HepG2 (cell line): Measurements from ENCODE around the gene SYPL2. TPM values are rescaled to one million over a fixed set of nuclear protein-coding genes. Genes with fewer than 3 reads are reported as not detected.

ENCODE experiments used
- ATAC-seq: fragments of 200-7000 bp; cut with Tn5 transposase; 3 replicates; pipeline ENCODE4 v1.9.1; 2020; ENCODE audit warnings: mild to moderate bottlenecking, moderate library complexity
- BruUV-seq: library from RNA; stranded (reverse); fragments of 400-500 nt; replicated peaks from 2 replicates; lab custom pipeline; 2021; lab: Mats Ljungman, UMichigan
- CTCF ChIA-PET: fragments of 300-600 bp; formaldehyde crosslinking; extraction: SDS; loops from one replicate; lab custom pipeline; 2021; ENCODE audit warnings: low total read pairs, inconsistent platforms, low intra/inter-chr PET ratio; lab: Yijun Ruan, JAX
- POLR2A ChIA-PET: fragments of 350-600 bp; sonication (Branson Sonifier 250); formaldehyde crosslinking; loops from one replicate; lab custom pipeline; 2020; ENCODE audit warnings: antibody characterized with exemption, inconsistent platforms; lab: Yijun Ruan, JAX
- DNase-seq: peaks from one replicate; pipeline ENCODE4 v3.0.0-alpha.2; 2015; ENCODE audit warnings: low spot score
- FAIRE-seq: peaks from 3 replicates; lab custom pipeline; 2011; peaks lifted over from hg19 to GRCh38; lab: Jason Lieb, UNC
- H2AFZ ChIP-seq: one replicate; pipeline ENCODE4 v1.6.1; 2011; ENCODE audit warnings: low read length, inconsistent platforms
- H3K27ac ChIP-seq: fragments of 300-600 bp; 3 replicates; pipeline ENCODE4 v1.8.0; 2011; ENCODE audit warnings: mixed run types, mild to moderate bottlenecking, mixed read lengths, low read length, inconsistent platforms; ENCODE audit not compliant: insufficient read depth; ENCODE audit errors: extremely low read length
- H3K27me3 ChIP-seq, 2 experiments: fragments of 200-600 bp in 1 of 2; 2 replicates in 1 of 2; 3 replicates in 1 of 2; pipeline versions ENCODE4 v1.6.0 to v1.8.0; 2011; ENCODE audit warnings: low read length in 2 of 2, mild to moderate bottlenecking in 2 of 2, moderate library complexity in 2 of 2, inconsistent platforms in 1 of 2; ENCODE audit not compliant: insufficient read depth in 2 of 2, control insufficient read depth in 1 of 2
- H3K36me3 ChIP-seq, 2 experiments: fragments of 200-600 bp in 1 of 2; replicated peaks in 1 of 2; 2 replicates in 1 of 2; 3 replicates in 1 of 2; pipeline versions ENCODE4 v1.5.1 to v1.8.0; 2011; ENCODE audit warnings: low read length in 2 of 2, inconsistent platforms in 1 of 2; ENCODE audit not compliant: insufficient read depth in 2 of 2, control insufficient read depth in 1 of 2
- H3K4me1 ChIP-seq: 2 replicates; pipeline ENCODE4 v1.5.1; 2012; ENCODE audit warnings: low read length, inconsistent platforms; ENCODE audit not compliant: insufficient read depth
- H3K4me2 ChIP-seq: 2 replicates; pipeline ENCODE4 v1.6.0; 2011; ENCODE audit warnings: low read depth, low read length, inconsistent platforms
- H3K4me3 ChIP-seq, 3 experiments: fragments of 200-600 bp in 1 of 3; sonication (generic), shearing (Covaris generic) in 1 of 3; replicated peaks in 1 of 3; 2 replicates each; pipeline ENCODE4 v1.5.1; 2011 to 2016; ENCODE audit warnings: low read length in 3 of 3, inconsistent platforms in 2 of 3, low read depth in 2 of 3, mild to moderate bottlenecking in 2 of 3, control low read depth in 1 of 3, mixed read lengths in 1 of 3; ENCODE audit not compliant: insufficient read depth in 1 of 3
- H3K79me2 ChIP-seq: one replicate; pipeline ENCODE4 v1.6.1; 2011; ENCODE audit warnings: low read length, inconsistent platforms; ENCODE audit not compliant: insufficient read depth
- H3K9ac ChIP-seq: 2 replicates; pipeline ENCODE4 v1.6.0; 2011; ENCODE audit warnings: mild to moderate bottlenecking, low read depth, low read length, inconsistent platforms; ENCODE audit not compliant: insufficient read depth
- H3K9me3 ChIP-seq: 2 replicates; pipeline ENCODE4 v1.5.1; 2012; ENCODE audit warnings: mild to moderate bottlenecking, low read length
- H4K20me1 ChIP-seq: 2 replicates; pipeline ENCODE4 v1.6.0; 2011; ENCODE audit warnings: inconsistent platforms, mild to moderate bottlenecking, low read length, moderate library complexity; ENCODE audit not compliant: insufficient read depth
- AFF4 ChIP-seq: sonication (generic); formaldehyde crosslinking; IDR thresholded peaks from 2 replicates; pipeline ENCODE4 v1.4.0; 2020; ENCODE audit warnings: missing genetic modification reagents
- AHR ChIP-seq: IDR thresholded peaks from 2 replicates; pipeline ENCODE4 v1.6.1; 2018; ENCODE audit warnings: missing genetic modification reagents, missing compliant biosample characterization
- ATF6 ChIP-seq: sonication (generic); formaldehyde crosslinking; conservative IDR thresholded peaks from 2 replicates; pipeline ENCODE4 v1.4.0; 2020; ENCODE audit warnings: missing genetic modification reagents
- DRAP1 ChIP-seq: IDR thresholded peaks from 2 replicates; pipeline ENCODE4 v1.6.1; 2016; ENCODE audit warnings: missing genetic modification reagents, missing compliant biosample characterization
- HNRNPUL1 ChIP-seq: fragments of 200-400 bp; formaldehyde crosslinking; IDR thresholded peaks from 2 replicates; pipeline ENCODE4 v1.6.1; 2017; ENCODE audit warnings: low read depth, mild to moderate bottlenecking, low read length, moderate library complexity
- IRF9 ChIP-seq: sonication (generic); formaldehyde crosslinking; IDR thresholded peaks from 2 replicates; pipeline ENCODE4 v1.8.0; 2022; ENCODE audit warnings: missing genetic modification reagents, mild to moderate bottlenecking, borderline replicate concordance
- SNRNP70 ChIP-seq: fragments of 200-400 bp; formaldehyde crosslinking; IDR thresholded peaks from 2 replicates; pipeline ENCODE4 v1.6.1; 2017; ENCODE audit warnings: mild to moderate bottlenecking, low read depth, low read length, moderate library complexity
- ZBED4 ChIP-seq: sonication (generic); formaldehyde crosslinking; IDR thresholded peaks from 2 replicates; pipeline ENCODE4 v1.4.0; 2020; ENCODE audit warnings: missing genetic modification reagents, borderline replicate concordance
- ZNF331 ChIP-seq: sonication (generic); formaldehyde crosslinking; IDR thresholded peaks from 2 replicates; pipeline ENCODE4 v1.4.0; 2020; ENCODE audit warnings: missing genetic modification reagents
- ZNF710 ChIP-seq: sonication (generic); formaldehyde crosslinking; IDR thresholded peaks from 2 replicates; pipeline ENCODE4 v1.5.0; 2020; ENCODE audit warnings: mild to moderate bottlenecking, missing genetic modification reagents, borderline replicate concordance
- WGBS: methylation state at CpG from one replicate; pipeline ENCODE4 v1.1.6; 2017; ENCODE audit warnings: low lambda C conversion rate; 5-methylcytosine and 5-hydroxymethylcytosine counted together
- in situ Hi-C: cut with HindIII; loops from 2 replicates; pipeline ENCODE4 v1.10.0; 2017; ENCODE audit warnings: low pct_unique_long_range_greater_than_20kb; ENCODE audit not compliant: extremely low pct_ligation_motif_present
- intact Hi-C: fragments of 100-400 bp; cut with micrococcal nuclease; formaldehyde crosslinking; loops from one replicate; pipeline ENCODE4 v1.10.0; 2022; ENCODE audit not compliant: unreplicated experiment
- polyA plus RNA-seq, 8 experiments: library from polyadenylated mRNA; depleted of rRNA in 3 of 8; stranded (reverse) in 7 of 8; unstranded in 1 of 8; fragments of >200 nt; fragmentation: Illumina TruSeq in 4 of 8; extraction: Trizol in 4 of 8; gene quantifications; 2 replicates each; pipeline versions ENCODE4 v1.2.1 to v1.2.3, GENCODE V29; 2011 to 2016; ENCODE audit warnings: low read depth in 4 of 8, missing spikeins in 1 of 8, mixed read lengths in 1 of 8; ENCODE audit not compliant: insufficient read depth in 1 of 8
- total RNA-seq, 5 experiments: library from RNA; depleted of rRNA; stranded (reverse); fragments of >200 nt; fragmentation: Illumina TruSeq; extraction: Trizol; gene quantifications; 2 replicates each; pipeline ENCODE4 v1.2.3, GENCODE V29; 2016; ENCODE audit warnings: low read depth in 1 of 5

SYPL2 gene
- total and polyA plus RNA-seq, 2 of the 13 experiments (the other 11 are each of a cell fraction or from before 2014, with no cell fraction given): 0.17 to 0.24 TPM

GRCh38 chr1:109517337-109517736 lies 51.0 kb downstream of the SYPL2 start:
- H3K9ac ChIP-seq: no peak overlapping the region
- no peak for ATAC-seq
- no peaks in the 10 kb centered on the region for H4K20me1 ChIP-seq
- H3K27ac ChIP-seq: no peak overlapping the region
- no peaks in the 10 kb centered on the region for H3K9me3 ChIP-seq
- intact Hi-C loops (no loop called here), in situ Hi-C loops (no loop called here)
- H3K27me3 ChIP-seq: peaks cover 4 to 28% of the 10 kb centered on the region in 2 experiments; a peak in 3 of 5 replicates
- CTCF ChIA-PET: no interaction called here
- DNase-seq: no peak
- H3K36me3 ChIP-seq: no peaks in the 10 kb centered on the region
- peaks cover 21% of the 10 kb centered on the region for H3K4me1 ChIP-seq
- POLR2A ChIA-PET: interaction anchor here (0.7 to 1.6 kb wide), 2 partner anchors 10 to 11 kb away, joined by 3 read pairs; no protein-coding TSS in a partner anchor
- H2AFZ ChIP-seq: no peak overlapping the region
- no peak overlapping the region for H3K4me2 ChIP-seq
- H3K79me2 ChIP-seq: no peaks in the 10 kb centered on the region
- H3K4me3 ChIP-seq: no peak overlapping the region
- 49% methylated on average over 5 of the region's 5 CpGs for WGBS
- no TSS peak for BruUV-seq
- no peak for FAIRE-seq
- no peak for TF ChIP-seq ATF6 (CRISPR knock-in tag)
- TF ChIP-seq ZNF710 (CRISPR knock-in tag): no peak
- TF ChIP-seq AHR (CRISPR knock-in tag): no peak
- no peak for TF ChIP-seq SNRNP70
- no peak for TF ChIP-seq AFF4 (CRISPR knock-in tag)
- TF ChIP-seq ZBED4: no peak
- TF ChIP-seq DRAP1 (CRISPR knock-in tag): no peak
- TF ChIP-seq HNRNPUL1: no peak
- no peak for TF ChIP-seq ZNF331 (CRISPR knock-in tag)
- TF ChIP-seq IRF9 (CRISPR knock-in tag): no peak
